Upper lobe of left lung (tissue), 4 donors: ENCODE results near the gene MAP3K3.

ENCODE experiments used
- CTCF ChIP-seq, 6 experiments: fragments of 450-650 bp in 4 of 6; fragments of 200-600 bp in 2 of 6; sonication (generic) in 2 of 6; IDR thresholded peaks; one replicate each; pipeline ENCODE4 v1.5.1; 2016 to 2019; ENCODE audit warnings: antibody characterized with exemption in 6 of 6
- EP300 ChIP-seq, 4 donors: sonication (generic); formaldehyde crosslinking; IDR thresholded peaks; one replicate each; pipeline ENCODE4 v1.5.1; 2017; ENCODE audit warnings: antibody characterized with exemption in 4 of 4, control low read depth in 2 of 4
- POLR2A ChIP-seq, 4 donors: fragments of 450-650 bp; IDR thresholded peaks; one replicate each; pipeline ENCODE4 v1.5.1; 2016 to 2017; ENCODE audit warnings: antibody characterized with exemption in 4 of 4, mild to moderate bottlenecking in 2 of 4
- POLR2AphosphoS5 ChIP-seq, 2 donors: sonication (generic); formaldehyde crosslinking; IDR thresholded peaks; one replicate each; pipeline ENCODE4 v1.5.1; 2017; ENCODE audit warnings: antibody characterized with exemption in 2 of 2

GRCh38 chr17:63613663-63614062, 8.6 kb upstream of the MAP3K3 start:
- TF ChIP-seq CTCF (IDR thresholded peaks at IDR 0.05) (no peak), EP300 (IDR thresholded peaks at IDR 0.05) (no peak), POLR2A (IDR thresholded peaks at IDR 0.05) (no peak), POLR2AphosphoS5 (IDR thresholded peaks at IDR 0.05) (no peak)
